GM12878 (cell line): ENCODE results near the gene CCDC197. TPM values are rescaled to one million over a fixed set of nuclear protein-coding genes. Genes with fewer than 3 reads are reported as not detected.

Source experiments
- BACH1 ChIP-seq: fragments of 450-650 bp; IDR thresholded peaks from 2 replicates; pipeline ENCODE4 v1.6.1; 2017; ENCODE audit warnings: mild to moderate bottlenecking, borderline replicate concordance
- IRF4 ChIP-seq: IDR thresholded peaks from 2 replicates; pipeline ENCODE4 v1.6.1; 2011; ENCODE audit warnings: low read depth, low read length
- MAX ChIP-seq: IDR thresholded peaks from 2 replicates; pipeline ENCODE4 v1.6.1; 2012; ENCODE audit warnings: low read depth, low read length, improper control_type of control experiment
- POU2F2 ChIP-seq: IDR thresholded peaks from 3 replicates; pipeline ENCODE4 v1.6.1; 2011; ENCODE audit warnings: low read depth, mild to moderate bottlenecking, low read length, borderline replicate concordance
- RBBP5 ChIP-seq: fragments of 200-600 bp; sonication (generic); conservative IDR thresholded peaks from 2 replicates; pipeline ENCODE4 v1.6.1; 2016
- SREBF2 ChIP-seq: IDR thresholded peaks from 2 replicates; pipeline ENCODE4 v1.6.1; 2012; ENCODE audit warnings: mild to moderate bottlenecking, low read length
- STAT1 ChIP-seq: fragments of 450-650 bp; conservative IDR thresholded peaks from 2 replicates; pipeline ENCODE4 v1.6.1; 2014; ENCODE audit warnings: antibody characterized with exemption, mild to moderate bottlenecking
- polyA plus RNA-seq, 11 experiments: library from polyadenylated mRNA; depleted of rRNA in 4 of 11; unstranded in 6 of 11; stranded (reverse) in 5 of 11; fragments of >200 nt; fragmentation: Nextera tagmentation in 4 of 11; fragmentation: Illumina TruSeq in 1 of 11; extraction: Ambion mirVana in 4 of 11; extraction: Trizol in 1 of 11; gene quantifications; 1 replicate in 1 of 11; 2 replicates in 10 of 11; pipeline versions ENCODE4 v1.2.1 to v1.2.3, GENCODE V29; 2011 to 2016; ENCODE audit warnings: inconsistent platforms in 2 of 11, missing spikeins in 2 of 11, low read depth in 1 of 11
- total RNA-seq, 4 experiments: library from RNA; depleted of rRNA in 3 of 4; stranded (reverse); fragments of >200 nt in 3 of 4; fragmentation: Illumina TruSeq in 1 of 4; extraction: Trizol in 1 of 4; gene quantifications; 2 replicates each; pipeline versions ENCODE4 v1.2.1 to v1.2.3, GENCODE V29; 2013 to 2021
- TF ChIP-seq, protein P1 (sequence below): fragments of 450-650 bp; IDR thresholded peaks from 2 replicates; pipeline ENCODE4 v1.6.1; 2018; ENCODE audit warnings: borderline replicate concordance, mild to moderate bottlenecking; ENCODE audit not compliant: partially characterized antibody
- TF ChIP-seq, protein P2 (sequence below): fragments of 150-350 bp; IDR thresholded peaks from 2 replicates; pipeline ENCODE4 v1.6.1; 2014; ENCODE audit warnings: mild to moderate bottlenecking, low read depth, low read length

The CCDC197 gene
- total and polyA plus RNA-seq, 10 of the 15 experiments (the other 5 are each of a cell fraction or from before 2014, with no cell fraction given) = 0.12 TPM; not detected in 9

DNA sequence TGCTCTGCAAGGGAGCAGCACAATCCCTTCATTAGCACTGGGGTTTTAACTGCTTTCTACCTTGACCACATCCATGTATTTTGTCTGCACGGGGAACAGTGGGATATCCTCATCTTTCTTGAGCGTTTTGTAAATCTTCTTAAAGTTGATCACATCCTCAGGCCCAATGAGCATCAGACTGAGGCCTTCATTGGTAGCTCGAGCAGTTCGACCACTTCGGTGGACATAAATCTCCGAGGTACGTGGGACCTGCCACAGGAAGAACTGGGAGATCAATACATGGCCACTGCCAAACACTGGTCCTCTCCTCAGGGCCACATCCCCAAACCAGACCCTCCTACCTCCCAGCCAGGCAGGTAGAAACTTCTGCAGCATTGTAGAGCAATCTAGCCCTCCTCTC is 57.8 kb downstream of the CCDC197 start (continued):
- TF ChIP-seq STAT1 = no peak
- TF ChIP-seq, protein P1, sequence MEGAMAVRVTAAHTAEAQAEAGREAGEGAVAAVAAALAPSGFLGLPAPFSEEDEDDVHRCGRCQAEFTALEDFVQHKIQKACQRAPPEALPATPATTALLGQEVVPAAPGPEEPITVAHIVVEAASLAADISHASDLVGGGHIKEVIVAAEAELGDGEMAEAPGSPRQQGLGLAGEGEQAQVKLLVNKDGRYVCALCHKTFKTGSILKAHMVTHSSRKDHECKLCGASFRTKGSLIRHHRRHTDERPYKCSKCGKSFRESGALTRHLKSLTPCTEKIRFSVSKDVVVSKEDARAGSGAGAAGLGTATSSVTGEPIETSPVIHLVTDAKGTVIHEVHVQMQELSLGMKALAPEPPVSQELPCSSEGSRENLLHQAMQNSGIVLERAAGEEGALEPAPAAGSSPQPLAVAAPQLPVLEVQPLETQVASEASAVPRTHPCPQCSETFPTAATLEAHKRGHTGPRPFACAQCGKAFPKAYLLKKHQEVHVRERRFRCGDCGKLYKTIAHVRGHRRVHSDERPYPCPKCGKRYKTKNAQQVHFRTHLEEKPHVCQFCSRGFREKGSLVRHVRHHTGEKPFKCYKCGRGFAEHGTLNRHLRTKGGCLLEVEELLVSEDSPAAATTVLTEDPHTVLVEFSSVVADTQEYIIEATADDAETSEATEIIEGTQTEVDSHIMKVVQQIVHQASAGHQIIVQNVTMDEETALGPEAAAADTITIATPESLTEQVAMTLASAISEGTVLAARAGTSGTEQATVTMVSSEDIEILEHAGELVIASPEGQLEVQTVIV = no peak
- no peak for TF ChIP-seq RBBP5
- no peak for TF ChIP-seq BACH1
- TF ChIP-seq SREBF2 = no peak
- TF ChIP-seq POU2F2 = no peak
- no peak for TF ChIP-seq MAX
- no peak for TF ChIP-seq IRF4
- TF ChIP-seq, protein P2, sequence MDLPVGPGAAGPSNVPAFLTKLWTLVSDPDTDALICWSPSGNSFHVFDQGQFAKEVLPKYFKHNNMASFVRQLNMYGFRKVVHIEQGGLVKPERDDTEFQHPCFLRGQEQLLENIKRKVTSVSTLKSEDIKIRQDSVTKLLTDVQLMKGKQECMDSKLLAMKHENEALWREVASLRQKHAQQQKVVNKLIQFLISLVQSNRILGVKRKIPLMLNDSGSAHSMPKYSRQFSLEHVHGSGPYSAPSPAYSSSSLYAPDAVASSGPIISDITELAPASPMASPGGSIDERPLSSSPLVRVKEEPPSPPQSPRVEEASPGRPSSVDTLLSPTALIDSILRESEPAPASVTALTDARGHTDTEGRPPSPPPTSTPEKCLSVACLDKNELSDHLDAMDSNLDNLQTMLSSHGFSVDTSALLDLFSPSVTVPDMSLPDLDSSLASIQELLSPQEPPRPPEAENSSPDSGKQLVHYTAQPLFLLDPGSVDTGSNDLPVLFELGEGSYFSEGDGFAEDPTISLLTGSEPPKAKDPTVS = no peak
